ENCODE measurements around the gene COL5A3. TPM values are rescaled to one million over a fixed set of nuclear protein-coding genes. Genes with fewer than 3 reads are reported as not detected.
"Not testable (repeated sequence)": the region's sequence is repeated elsewhere in the genome, so short reads cannot be mapped to it uniquely, and the experiment has no call there.

Gene COL5A3
- total RNA-seq, 4 donors from 2014 or later: 3.7 to 7.4 (median 5.2) TPM

DNA sequence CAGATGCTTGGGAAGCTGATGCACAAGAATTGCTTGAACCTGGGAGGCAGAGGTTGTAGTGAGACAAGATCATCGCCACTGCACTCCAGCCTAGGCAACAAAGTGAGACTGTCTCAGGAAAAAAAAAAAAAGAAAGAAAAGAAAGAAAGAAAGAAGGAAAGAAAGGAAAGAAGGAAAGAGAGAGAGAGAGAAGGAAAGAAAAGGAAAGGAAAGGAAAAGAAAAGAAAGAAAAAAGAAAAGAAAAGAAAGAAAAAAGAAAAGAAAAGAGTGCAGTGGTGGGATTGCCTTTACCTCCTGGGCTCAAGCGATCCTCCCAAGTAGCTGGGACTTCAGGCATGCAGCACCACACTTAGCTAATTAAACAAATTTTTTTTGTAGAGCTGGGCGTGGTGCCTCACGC is 86.9 kb downstream of the COL5A3 start:
- no peak for TF ChIP-seq POLR2A (IDR thresholded peaks at IDR 0.05)
- Histone ChIP-seq H3K4me3 (no peak overlapping the region), H3K9me3 (no peaks in the 10 kb centered on the region), H3K27ac (no peak overlapping the region), H3K27me3 (peaks cover 0 to 11% (median 0%) of the 10 kb centered on the region in 4 donors), H3K36me3 (no peaks in the 10 kb centered on the region), H3K4me1 (no peaks in the 10 kb centered on the region)
- DNase-seq: no peak
- WGBS, 2 donors: 76 to 89% methylated on average over 3 to 4 of the region's 4 CpGs
- intact Hi-C loops (cut with DNase I): no loop called here

DNA sequence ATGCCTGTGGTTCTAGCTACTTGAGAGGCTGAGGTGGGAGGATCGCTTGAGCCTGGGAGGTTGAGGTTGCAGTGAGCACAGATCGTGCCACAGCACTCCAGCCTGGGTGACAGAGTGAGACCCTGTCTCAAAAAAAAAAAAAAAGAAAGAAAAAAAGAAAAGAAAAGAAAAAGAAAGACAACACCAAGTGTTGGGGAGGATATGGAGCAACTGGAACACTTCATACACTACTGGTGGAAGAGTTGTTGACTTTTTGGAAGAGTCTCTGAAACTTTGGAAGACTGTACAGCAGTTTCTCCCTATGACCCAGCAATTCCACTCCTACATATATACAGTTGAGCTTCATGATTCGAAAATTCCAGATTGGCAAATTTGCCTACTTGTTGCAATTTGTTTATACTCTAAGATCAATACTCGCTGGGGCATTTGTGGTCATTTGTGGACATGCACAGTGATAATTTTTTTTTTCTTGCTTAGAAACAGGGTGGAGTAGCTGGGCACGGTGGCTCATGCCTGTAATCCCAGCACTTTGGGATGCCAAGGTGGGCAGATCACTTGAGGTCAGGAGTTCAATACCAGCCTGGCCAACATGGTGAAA is 87.4 kb downstream of the COL5A3 start:
- intact Hi-C loops (cut with DNase I); H3K4me1 ChIP-seq; DNase-seq; H3K9me3 ChIP-seq; H3K4me3 ChIP-seq; H3K27ac ChIP-seq; H3K36me3 ChIP-seq: not testable (repeated sequence)
- WGBS, 2 donors: 77 to 82% methylated on average over 4 to 5 of the region's 5 CpGs
- peaks cover 0 to 11% (median 0%) of the 10 kb centered on the region in 4 donors for H3K27me3 ChIP-seq

- Histone ChIP-seq H3K9me3 (no peaks in the 10 kb centered on the region), H3K27ac (no peak overlapping the region), H3K4me1 (peaks cover 9 to 26% (median 11%) of the 10 kb centered on the region in 3 donors), H3K36me3 (no peaks in the 10 kb centered on the region), H3K27me3 (peaks cover 0 to 50% (median 0%) of the 10 kb centered on the region in 4 donors), H3K4me3 (no peak overlapping the region)
- intact Hi-C loops (cut with DNase I): no loop called here
- WGBS, 2 donors: 6 to 11% methylated on average over 3 of the region's 3 CpGs
- TF ChIP-seq CTCF (IDR thresholded peaks at IDR 0.05) (no peak), POLR2A (IDR thresholded peaks at IDR 0.05) (no peak)
- DNase-seq: no peak
Observed at GRCh38 chr19:9917321-9917720, 93.0 kb downstream of the COL5A3 start.

DNA sequence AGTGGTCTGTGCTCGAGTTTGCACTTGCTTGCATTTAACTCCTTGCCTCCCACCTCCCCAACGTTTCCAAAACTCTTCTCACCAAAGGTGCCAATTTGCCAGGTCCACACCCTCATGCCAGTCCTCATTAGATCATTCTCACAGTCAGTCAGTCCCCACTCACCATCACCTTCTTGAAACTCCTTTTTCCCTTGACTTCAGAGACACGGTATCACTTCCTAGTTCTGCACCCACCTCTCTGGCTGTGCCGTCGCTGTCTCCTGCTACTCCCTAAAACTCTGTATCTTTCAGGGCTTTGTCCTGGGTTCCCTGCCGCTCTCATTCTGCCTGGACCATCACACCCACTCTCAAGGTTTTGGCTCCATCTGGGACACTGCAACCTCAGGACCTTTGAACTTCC is 93.6 kb downstream of the COL5A3 start:
- no peak overlapping the region for H3K27ac ChIP-seq
- 42 to 50% methylated on average over 6 of the region's 6 CpGs for WGBS, 2 donors
- no peak for DNase-seq
- peaks cover 0 to 56% (median 0%) of the 10 kb centered on the region in 4 donors for H3K27me3 ChIP-seq
- TF ChIP-seq CTCF (IDR thresholded peaks at IDR 0.05): no peak
- no peak for TF ChIP-seq POLR2A (IDR thresholded peaks at IDR 0.05)
- H3K9me3 ChIP-seq: no peaks in the 10 kb centered on the region
- H3K4me1 ChIP-seq: peaks cover 9 to 26% (median 11%) of the 10 kb centered on the region in 3 donors
- H3K36me3 ChIP-seq: no peaks in the 10 kb centered on the region
- intact Hi-C loops (cut with DNase I): no loop called here
- no peak overlapping the region for H3K4me3 ChIP-seq

DNA sequence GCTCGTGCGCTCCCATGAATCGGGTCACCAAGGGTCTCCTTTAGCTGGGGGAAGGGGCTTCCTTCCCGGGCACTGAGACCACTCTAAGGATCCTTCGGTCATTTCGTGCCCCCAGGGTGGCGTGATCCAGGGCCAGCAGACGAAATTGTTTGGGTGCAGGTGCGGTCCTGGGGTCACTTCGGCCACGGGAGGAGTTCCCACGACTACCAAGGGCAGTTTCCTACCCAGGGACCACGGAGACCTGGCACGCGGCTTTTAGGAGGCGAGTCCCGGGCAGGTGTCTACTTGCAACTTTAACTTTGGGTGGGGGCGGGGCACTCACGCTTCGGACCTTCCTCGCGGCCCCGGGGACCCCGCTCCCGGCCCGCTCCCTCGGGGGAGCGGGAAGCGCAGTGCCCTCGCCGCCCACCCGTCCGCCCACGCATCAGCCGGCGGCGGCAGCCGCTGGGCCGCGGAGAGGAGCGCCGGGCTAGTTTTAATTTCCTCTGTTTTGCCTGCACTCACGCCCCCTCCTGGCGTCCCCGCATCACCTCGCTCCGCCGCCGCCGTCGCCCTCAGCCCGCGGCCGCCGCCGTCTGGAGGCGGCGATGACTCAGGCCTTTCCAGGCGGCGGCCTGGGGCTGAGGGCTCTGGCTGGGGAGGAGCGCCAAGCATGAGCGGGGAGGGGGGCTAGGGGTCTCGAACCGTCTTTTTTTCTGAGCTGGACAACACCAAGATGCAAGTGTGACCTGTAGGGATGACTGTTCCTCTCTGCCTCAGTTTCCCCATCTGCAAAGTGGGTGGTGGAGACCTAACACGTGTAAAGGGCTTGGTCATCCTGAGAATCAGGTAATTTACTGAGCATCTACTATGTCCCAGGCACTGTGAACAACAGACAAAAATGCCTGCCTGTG is 95.7 kb downstream of the COL5A3 start:
- DNase-seq: no peak

More for the DNA sequence above, 95.7 kb downstream of the COL5A3 start:
- H3K9me3 ChIP-seq: no peaks in the 10 kb centered on the region
- H3K27ac ChIP-seq: peak overlapping the region in 3 of 4 donors; percentile 35 to 39 (median 37)
- H3K4me3 ChIP-seq: peak overlapping the region; percentile 37 to 74 (median 60)
- TF ChIP-seq CTCF (IDR thresholded peaks at IDR 0.05) (peak; percentile 47 to 80 (median 67)), POLR2A (IDR thresholded peaks at IDR 0.05) (no peak)
- no peaks in the 10 kb centered on the region for H3K36me3 ChIP-seq
- intact Hi-C loops (cut with DNase I): no loop called here
- H3K4me1 ChIP-seq: peaks cover 9 to 26% (median 11%) of the 10 kb centered on the region in 3 donors
- WGBS, 2 donors: 1 to 5% methylated on average over 6 to 10 of the region's 65 CpGs
- H3K27me3 ChIP-seq: peaks cover 0 to 64% (median 0%) of the 10 kb centered on the region in 4 donors

Data from esophagus squamous epithelium (tissue), 5 donors.